Measurements from ENCODE around the gene ATP8A2.

GRCh38 chr13:25881136-25881926, 509.6 kb downstream of the ATP8A2 start:
- TF ChIP-seq CTCF (IDR thresholded peaks at IDR 0.05) (no peak), POLR2A (IDR thresholded peaks at IDR 0.05) (no peak), POLR2AphosphoS5 (IDR thresholded peaks at IDR 0.05) (no peak)
